Right lung (tissue), 5 donors: ENCODE results near the gene ENPEP. TPM values are rescaled to one million over a fixed set of nuclear protein-coding genes. Genes with fewer than 3 reads are reported as not detected.

ENCODE experiments used
- DNase-seq, 2 donors: peaks; one replicate each; pipeline ENCODE4 v3.0.0-alpha.2; 2013
- polyA plus RNA-seq, 5 donors: library from polyadenylated mRNA; unstranded; fragments of 120-200 nt; gene quantifications; one replicate each; pipeline versions ENCODE4 v1.2.1 to v1.2.3, GENCODE V29; 2013; ENCODE audit warnings: inconsistent platforms in 1 of 5, low replicate concordance in 1 of 5; ENCODE audit not compliant: insufficient read length in 5 of 5, insufficient read depth in 1 of 5

Gene ENPEP
- polyA plus RNA-seq, 5 donors, result 17.6 to 49.6 (median 37.8) TPM

DNA sequence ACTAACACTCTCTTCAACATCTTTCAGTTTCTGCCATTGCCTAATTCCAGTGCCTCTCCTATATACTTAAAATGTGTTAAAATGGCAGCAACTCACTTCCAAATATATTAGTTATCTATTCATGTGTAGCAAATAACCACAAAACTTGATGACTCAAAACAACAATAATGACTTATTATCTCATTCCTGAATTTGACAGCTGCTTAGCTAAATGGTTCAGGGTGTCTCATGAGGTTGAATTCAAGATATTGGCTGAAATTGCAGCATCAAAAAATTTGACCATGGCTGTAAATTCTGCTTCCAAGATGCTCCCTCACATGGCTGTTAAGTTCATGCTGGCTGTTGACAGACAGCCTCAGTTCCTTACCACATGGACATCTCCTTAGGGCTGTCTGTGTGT is 121.6 kb downstream of the ENPEP start:
- DNase-seq, result no peak

DNA sequence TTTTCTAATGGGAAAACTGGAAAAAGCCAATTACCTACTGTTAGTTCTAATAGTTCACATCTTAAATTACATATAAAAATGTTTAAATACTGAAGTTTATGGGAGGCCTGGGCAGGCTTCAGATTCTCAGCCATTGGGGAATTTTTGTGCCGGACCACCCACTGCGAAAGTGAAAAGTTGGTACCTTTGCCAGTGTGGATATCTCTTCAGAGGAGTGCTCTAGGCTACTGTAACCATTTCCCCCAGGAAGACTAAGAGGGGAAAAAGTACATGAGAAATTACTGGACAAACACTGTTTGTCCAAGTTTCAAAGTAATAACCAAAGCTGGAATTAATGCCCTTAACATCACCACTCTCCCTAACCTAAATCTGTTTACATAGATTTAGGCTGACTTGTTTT is 126.1 kb downstream of the ENPEP start:
- no peak for DNase-seq

DNA sequence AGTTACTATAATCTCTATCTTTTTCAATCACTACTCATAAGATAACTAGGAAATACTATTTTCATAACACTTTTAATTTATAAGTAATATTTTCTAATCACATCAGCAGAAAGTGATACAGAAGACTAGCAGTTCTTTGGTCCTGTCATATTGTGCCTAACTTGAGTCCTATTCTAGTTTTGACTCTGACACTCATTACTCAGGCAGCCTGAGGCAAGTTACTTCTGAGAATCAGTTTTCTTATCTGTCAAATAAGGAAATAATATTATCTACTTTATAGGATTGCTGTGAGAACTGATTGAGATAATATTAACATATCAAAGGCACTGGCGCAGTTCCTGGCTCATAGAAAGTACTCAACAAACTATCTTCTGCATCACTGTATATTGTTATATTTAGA is 129.1 kb downstream of the ENPEP start:
- no peak for DNase-seq

DNA sequence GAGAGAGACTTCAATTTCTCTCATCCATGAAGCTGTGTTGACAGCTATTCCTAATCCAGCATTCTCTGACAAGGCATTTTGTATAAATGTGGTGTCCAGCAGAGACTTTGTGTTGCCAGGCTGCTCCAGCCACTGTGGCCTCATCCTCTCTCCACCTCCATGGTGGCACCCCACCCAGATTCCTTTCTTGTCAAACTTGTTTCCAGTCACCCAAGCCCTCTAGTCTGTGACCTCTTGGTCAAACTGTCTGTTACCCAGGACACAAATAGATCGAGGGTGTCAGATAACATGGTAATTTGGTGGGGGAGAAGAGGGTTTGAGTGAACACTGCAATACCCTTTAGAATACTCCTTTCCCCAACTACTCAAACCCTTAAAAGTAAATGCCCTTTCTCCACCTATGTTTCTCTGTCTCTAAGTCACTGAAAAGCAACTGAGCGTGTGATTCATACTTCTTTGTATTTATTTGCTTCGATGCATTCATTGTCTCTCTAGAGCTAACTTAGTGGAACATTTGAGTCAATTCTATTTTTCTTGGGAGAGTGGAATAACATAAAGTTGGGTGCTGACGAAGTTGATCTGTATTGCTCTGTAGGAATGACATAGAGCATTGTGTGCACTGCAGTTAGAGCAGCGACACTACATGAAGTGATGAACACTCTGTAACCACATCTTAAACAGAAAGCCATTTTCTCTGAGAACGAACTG is 133.2 kb downstream of the ENPEP start:
- no peak for DNase-seq

DNA sequence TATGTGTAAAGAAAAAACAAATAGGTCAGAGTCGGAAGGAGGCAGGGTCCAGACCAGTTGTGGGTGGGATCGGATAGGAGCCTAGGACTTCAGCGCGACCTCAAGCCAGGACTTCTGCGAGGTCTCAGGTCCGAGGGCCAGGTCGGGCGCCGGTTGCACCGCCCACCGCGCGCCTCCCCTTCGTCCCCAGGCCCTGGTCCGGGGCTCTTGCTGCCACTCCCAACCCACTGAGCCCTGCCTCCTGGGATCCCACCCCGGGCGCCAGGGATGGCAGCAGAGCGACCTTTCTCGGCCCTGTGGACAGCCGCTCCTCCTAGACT is 134.6 kb downstream of the ENPEP start:
- no peak for DNase-seq

DNA sequence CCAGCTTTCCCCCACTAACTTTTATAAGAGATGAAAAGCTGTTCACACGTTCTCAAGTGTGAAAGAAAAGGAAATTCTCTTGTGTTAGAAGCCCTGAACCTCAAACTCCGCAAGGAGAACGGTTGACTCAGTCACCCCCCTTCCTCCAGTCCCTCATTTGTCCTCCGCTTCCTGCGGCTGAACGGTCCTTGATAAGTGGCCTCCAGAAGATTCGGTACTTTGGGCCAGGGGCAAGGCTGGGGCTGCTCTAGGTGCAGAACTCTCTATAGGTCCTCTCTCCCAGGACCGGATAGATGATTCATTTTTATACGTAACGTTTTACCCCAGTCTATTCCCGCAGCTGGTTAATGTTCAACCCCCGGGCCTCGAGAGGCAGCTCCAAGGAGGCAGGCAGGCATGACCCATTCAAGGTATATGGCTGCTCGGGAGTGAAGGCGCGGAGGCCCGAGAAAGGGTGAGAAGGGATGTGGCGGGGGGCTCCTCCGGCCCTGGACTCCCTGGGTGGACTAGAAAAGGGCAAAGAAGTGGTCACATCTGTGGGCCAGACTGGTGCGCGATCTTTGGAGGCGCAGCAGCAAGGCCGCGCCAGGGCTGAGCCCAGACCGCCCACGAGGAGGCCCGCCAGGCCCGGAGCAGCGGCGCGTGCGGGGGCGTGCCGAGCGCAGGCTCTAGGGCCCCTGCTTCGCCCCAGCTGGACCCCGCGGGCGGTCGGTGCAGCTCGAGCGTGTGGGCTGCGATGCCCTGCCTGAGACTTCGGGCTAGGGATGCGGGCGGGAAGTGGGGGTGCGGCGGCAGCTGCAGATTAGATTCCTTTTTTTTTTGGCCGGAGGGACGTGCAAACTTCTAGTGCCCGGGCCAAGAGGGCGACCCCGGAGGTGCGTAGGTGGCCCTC is 135.2 kb downstream of the ENPEP start:
- no peak for DNase-seq

DNA sequence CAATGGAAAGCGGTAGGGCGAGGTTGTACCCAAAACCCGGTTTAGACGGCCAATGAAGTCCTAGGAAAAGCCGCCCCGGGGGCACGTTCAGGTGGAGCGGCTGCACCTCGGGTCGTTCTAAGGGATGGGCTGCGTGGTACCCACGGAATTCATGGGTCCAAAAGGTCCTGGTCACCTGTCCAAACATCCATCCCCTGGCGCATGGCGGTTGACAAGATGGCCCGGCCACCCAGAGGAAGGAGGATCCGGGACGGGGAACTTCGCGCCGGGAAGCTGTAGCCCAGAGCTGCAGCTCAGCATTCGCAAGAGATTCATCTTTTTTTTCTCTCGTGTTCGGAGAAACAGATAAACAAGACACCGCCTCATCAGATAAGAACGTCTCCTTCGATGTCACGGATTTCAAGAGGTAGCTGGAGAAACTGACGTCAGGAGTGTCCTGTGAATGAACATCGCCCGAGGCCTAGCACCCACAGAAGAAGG is 136.1 kb downstream of the ENPEP start:
- DNase-seq, result no peak

DNA sequence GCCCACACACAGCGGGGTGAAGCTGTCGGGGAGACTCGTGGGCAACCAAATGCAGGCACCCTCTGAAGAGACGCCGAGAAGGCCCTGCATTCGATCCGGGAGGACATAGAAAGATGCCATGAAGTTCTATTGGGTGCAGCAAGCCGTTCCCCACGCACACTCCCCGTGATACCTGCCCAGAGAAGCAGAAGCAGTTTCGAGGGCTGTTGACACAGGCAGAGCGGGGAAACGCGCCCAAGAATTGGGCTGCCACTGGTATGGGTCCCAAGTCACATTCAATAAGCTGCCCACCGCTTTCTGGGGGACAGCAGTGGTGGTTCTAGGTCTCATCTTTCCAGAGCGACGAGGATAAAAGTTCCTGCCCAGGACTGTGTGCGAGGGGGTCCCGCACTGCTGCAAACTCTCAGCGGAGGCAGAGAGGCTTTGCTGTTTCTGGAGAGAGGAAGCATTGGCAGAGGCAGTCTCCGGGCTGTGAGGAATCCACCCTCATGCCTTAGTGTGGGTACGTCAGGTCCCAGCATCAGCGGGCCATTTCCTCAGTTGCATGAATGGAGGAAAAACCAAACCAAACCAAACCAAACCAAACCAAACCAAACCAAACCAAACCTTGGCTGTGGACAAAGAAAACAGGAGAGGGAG is 136.8 kb downstream of the ENPEP start:
- no peak for DNase-seq

DNA sequence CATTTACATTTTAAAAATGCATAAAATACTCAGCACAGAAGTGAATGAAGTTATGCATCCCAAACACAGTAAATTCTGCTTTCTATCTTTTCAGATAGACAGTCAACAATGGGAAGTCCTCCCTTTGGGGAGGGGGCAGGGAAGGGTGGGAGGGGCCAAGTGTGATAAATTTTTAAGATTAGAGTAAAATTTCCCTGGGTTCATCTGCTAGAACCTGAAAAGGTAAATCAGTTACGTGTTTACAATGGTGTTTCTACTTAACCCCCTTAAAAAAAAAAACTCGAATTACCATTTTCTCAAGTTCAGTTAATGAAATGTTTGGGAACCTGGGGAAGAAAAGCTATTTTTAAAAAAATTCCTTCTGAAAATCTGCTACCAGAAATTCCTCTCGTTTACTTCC is 137.8 kb downstream of the ENPEP start:
- DNase-seq, result no peak

DNA sequence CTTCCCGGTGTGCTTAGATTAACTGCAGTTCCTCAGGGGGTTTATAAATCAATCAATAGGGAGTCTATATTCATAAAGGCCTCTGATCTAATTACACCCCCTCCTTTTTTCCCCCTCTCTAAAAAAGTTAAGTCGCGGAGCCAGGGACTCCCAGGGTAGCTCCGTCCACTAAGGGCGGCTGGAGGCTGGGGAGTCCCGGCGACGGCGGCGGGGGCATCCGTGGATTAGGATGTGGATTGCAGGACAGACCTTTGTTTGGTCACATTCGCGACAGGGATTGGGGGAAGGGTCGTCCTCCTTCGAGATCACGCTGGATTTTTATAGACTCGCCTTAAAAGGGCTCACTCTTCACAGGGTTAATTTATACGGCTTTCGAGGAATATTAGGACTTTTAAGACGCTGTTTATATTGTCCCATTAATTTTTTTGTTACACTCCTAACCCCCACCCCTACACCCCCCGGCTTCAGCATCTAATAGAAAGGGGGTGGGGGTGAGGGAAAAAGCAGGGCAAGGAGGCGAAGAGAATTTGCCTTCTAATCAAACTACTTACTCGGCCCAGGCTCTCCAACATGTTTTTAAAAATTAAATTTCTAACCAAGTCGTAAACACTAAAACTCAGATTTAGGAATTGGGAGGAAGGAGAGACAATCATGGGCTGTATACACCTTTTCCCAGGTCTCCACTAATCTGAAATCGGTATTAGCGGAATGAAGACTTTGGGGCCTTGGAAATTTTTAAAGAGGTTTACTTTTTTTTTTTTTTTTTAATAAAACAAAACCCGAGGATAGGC is 138.4 kb downstream of the ENPEP start:
- no peak for DNase-seq

Other genes with a start within 250 kb of the ENPEP start
- 1 to 10 TPM in 1 of 5 donors, not detected in 4; 2.0 TPM for gene PITX2, start 146.9 kb downstream of the ENPEP start, polyA plus RNA-seq